Tibial nerve (tissue), 4 donors: ENCODE results near the gene FOLR1. TPM values are rescaled to one million over a fixed set of nuclear protein-coding genes. Genes with fewer than 3 reads are reported as not detected.

ENCODE experiments used
- DNase-seq, 2 donors: peaks; one replicate each; pipeline ENCODE4 v3.0.0-alpha.2; 2019; ENCODE audit warnings: low spot score in 2 of 2
- H3K27ac ChIP-seq, 4 donors: fragments of 200-600 bp; sonication (generic) in 3 of 4; one replicate each; pipeline ENCODE4 v1.5.1; 2017 to 2019; ENCODE audit warnings: mild to moderate bottlenecking in 1 of 4
- H3K27me3 ChIP-seq, 2 donors: fragments of 200-600 bp; sonication (generic) in 1 of 2; one replicate each; pipeline versions ENCODE4 v1.5.1 to v1.6.0; 2017 to 2019
- H3K36me3 ChIP-seq, 3 donors: fragments of 200-600 bp; sonication (generic); one replicate each; pipeline ENCODE4 v1.5.1; 2018 to 2019
- H3K4me1 ChIP-seq, 4 donors: fragments of 200-600 bp; sonication (generic) in 3 of 4; one replicate each; pipeline ENCODE4 v1.5.1; 2017 to 2019
- H3K4me3 ChIP-seq, 4 donors: fragments of 200-600 bp; sonication (generic) in 3 of 4; one replicate each; pipeline ENCODE4 v1.5.1; 2017 to 2019; ENCODE audit warnings: mild to moderate bottlenecking in 1 of 4, moderate library complexity in 1 of 4
- H3K9me3 ChIP-seq, 4 donors: fragments of 200-600 bp; sonication (generic) in 3 of 4; one replicate each; pipeline ENCODE4 v1.5.1; 2017 to 2019
- CTCF ChIP-seq, 5 experiments: fragments of 200-600 bp in 3 of 5; fragments of 450-650 bp in 2 of 5; sonication (generic) in 3 of 5; IDR thresholded peaks; one replicate each; pipeline ENCODE4 v1.5.1; 2016 to 2019; ENCODE audit warnings: antibody characterized with exemption in 5 of 5, mild to moderate bottlenecking in 3 of 5, moderate library complexity in 2 of 5
- EP300 ChIP-seq, 2 donors: sonication (generic); formaldehyde crosslinking; IDR thresholded peaks; one replicate each; pipeline ENCODE4 v1.6.1; 2017; ENCODE audit warnings: antibody characterized with exemption in 2 of 2, mild to moderate bottlenecking in 1 of 2
- POLR2A ChIP-seq, 2 donors: fragments of 450-650 bp; IDR thresholded peaks; one replicate each; pipeline ENCODE4 v1.6.1; 2017; ENCODE audit warnings: antibody characterized with exemption in 2 of 2, mild to moderate bottlenecking in 2 of 2, moderate library complexity in 2 of 2
- WGBS, 2 donors: methylation state at CpG; one replicate each; pipeline ENCODE4 v1.1.5; 2018; 5-methylcytosine and 5-hydroxymethylcytosine counted together
- total RNA-seq, 4 donors: library from RNA; depleted of rRNA; stranded (reverse); fragments of >200 nt; gene quantifications; one replicate each; pipeline ENCODE4 v1.1.0, GENCODE V29; 2016

Gene FOLR1
- total RNA-seq, 4 donors from 2014 or later: 0.39 to 0.66 TPM; not detected in 2

- peak in 1 of 2 donors; percentile 53 for DNase-seq
These were observed 31.9 kb downstream of the FOLR1 start for GRCh38 chr11:72223615-72224563.

GRCh38 chr11:72224564-72225410 is 32.8 kb downstream of the FOLR1 start, which contains the start of gene INPPL1:
INPPL1 (plus strand) TSS chr11:72224767; CDS start chr11:72224985, 218 bp downstream.
- DNase-seq: no peak
- Histone ChIP-seq H3K4me3 (peak within 1 kb of the TSS; percentile 71 to 92 (median 77)), H3K9me3 (no peaks in the 10 kb centered on the region), H3K36me3 (peaks cover 0 to 32% (median 1%) of the 10 kb centered on the region in 3 donors), H3K27me3 (no peaks in the 10 kb centered on the region), H3K27ac (peak within 1 kb of the TSS; percentile 77 to 97 (median 94)), H3K4me1 (peaks cover 0 to 50% (median 32%) of the 10 kb centered on the region in 4 donors)
- no peak for TF ChIP-seq CTCF (IDR thresholded peaks at IDR 0.05)
- TF ChIP-seq EP300 (IDR thresholded peaks at IDR 0.05): no peak
- TF ChIP-seq POLR2A (IDR thresholded peaks at IDR 0.05): no peak
- 0 to 2% methylated on average over 6 to 10 of the region's 81 CpGs for WGBS, 2 donors

More at GRCh38 chr11:72223615-72224563, 31.9 kb downstream of the FOLR1 start:
- peak overlapping the region; percentile 71 to 92 (median 77) for H3K4me3 ChIP-seq
- peaks cover 0 to 23% (median 0%) of the 10 kb centered on the region in 3 donors for H3K36me3 ChIP-seq
- H3K27ac ChIP-seq: peak overlapping the region; percentile 77 to 97 (median 94)
- H3K4me1 ChIP-seq: peaks cover 0 to 50% (median 32%) of the 10 kb centered on the region in 4 donors
- H3K9me3 ChIP-seq: no peaks in the 10 kb centered on the region
- H3K27me3 ChIP-seq: no peaks in the 10 kb centered on the region
- TF ChIP-seq EP300 (IDR thresholded peaks at IDR 0.05) (no peak), CTCF (IDR thresholded peaks at IDR 0.05) (no peak)
- 0% methylated on average over 27 to 40 of the region's 84 CpGs for whole genome bisulfite sequencing, 2 donors

GRCh38 chr11:72225411-72225951 is 33.5 kb downstream of the FOLR1 start:
- Histone ChIP-seq H3K9me3 (no peaks in the 10 kb centered on the region), H3K4me1 (peaks cover 0 to 50% (median 32%) of the 10 kb centered on the region in 4 donors), H3K27ac (peak overlapping the region; percentile 77 to 97 (median 94)), H3K36me3 (peaks cover 0 to 39% (median 8%) of the 10 kb centered on the region in 3 donors), H3K4me3 (peak overlapping the region; percentile 71 to 92 (median 77)), H3K27me3 (no peaks in the 10 kb centered on the region)
- no peak for DNase-seq
- WGBS, 2 donors: 9 to 13% methylated on average over 11 of the region's 11 CpGs
- TF ChIP-seq CTCF (IDR thresholded peaks at IDR 0.05): no peak
- no peak for TF ChIP-seq POLR2A (IDR thresholded peaks at IDR 0.05)
- no peak for TF ChIP-seq EP300 (IDR thresholded peaks at IDR 0.05)

GRCh38 chr11:72226701-72227100 is 34.8 kb downstream of the FOLR1 start:
- no peak for TF ChIP-seq EP300 (IDR thresholded peaks at IDR 0.05)
- TF ChIP-seq POLR2A (IDR thresholded peaks at IDR 0.05): no peak
- H3K4me3 ChIP-seq: no peak overlapping the region
- H3K27ac ChIP-seq: no peak overlapping the region
- WGBS, 2 donors: 77 to 85% methylated on average over 5 of the region's 5 CpGs
- no peaks in the 10 kb centered on the region for H3K9me3 ChIP-seq
- DNase-seq: no peak
- H3K4me1 ChIP-seq: peaks cover 0 to 47% (median 31%) of the 10 kb centered on the region in 4 donors
- H3K27me3 ChIP-seq: no peaks in the 10 kb centered on the region
- peaks cover 0 to 51% (median 21%) of the 10 kb centered on the region in 3 donors for H3K36me3 ChIP-seq
